ENCODE results near the gene AURKAIP1. TPM values are rescaled to one million over a fixed set of nuclear protein-coding genes. Genes with fewer than 3 reads are reported as not detected.

AURKAIP1 gene
- total and polyA plus RNA-seq, 2 of the 13 experiments (the other 11 are each of a cell fraction or from before 2014, with no cell fraction given), result 69.5 to 175 TPM

- TF ChIP-seq ZNF292 (CRISPR knock-in tag; IDR thresholded peaks at IDR 0.05; ENCODE audit: borderline replicate concordance, low read depth), result no peak
- TF ChIP-seq ZBTB4 (CRISPR knock-in tag; IDR thresholded peaks at IDR 0.05; ENCODE audit: borderline replicate concordance), result 0 out of 2 replicates have a peak, but pooled peaks have one; percentile 47
- TF ChIP-seq ZNF607 (CRISPR knock-in tag; IDR thresholded peaks at IDR 0.05; ENCODE audit: borderline replicate concordance), result no peak
- TF ChIP-seq SSRP1 (CRISPR knock-in tag; IDR thresholded peaks at IDR 0.05), result no peak
- TF ChIP-seq ZBTB38 (CRISPR knock-in tag; IDR thresholded peaks at IDR 0.05), result no peak
- no peak for TF ChIP-seq TOE1 (CRISPR knock-in tag; IDR thresholded peaks at IDR 0.05)
- no peak for TF ChIP-seq ZNF556 (CRISPR knock-in tag; IDR thresholded peaks at IDR 0.05; ENCODE audit: borderline replicate concordance)
- TF ChIP-seq AGO2 (optimal IDR thresholded peaks at IDR 0.05; ENCODE audit: low read depth, low read length), result peak; percentile 43
- TF ChIP-seq NFAT5 (CRISPR knock-in tag; IDR thresholded peaks at IDR 0.05), result no peak
- no peak for TF ChIP-seq HOXD1 (CRISPR knock-in tag; IDR thresholded peaks at IDR 0.05)
- TF ChIP-seq BRCA1 (CRISPR knock-in tag; IDR thresholded peaks at IDR 0.05), result no peak
- no peak for TF ChIP-seq ZNF235 (CRISPR knock-in tag; IDR thresholded peaks at IDR 0.05; ENCODE audit: borderline replicate concordance)
- TF ChIP-seq ZNF747 (CRISPR knock-in tag; IDR thresholded peaks at IDR 0.05; ENCODE audit: borderline replicate concordance), result 0 out of 2 replicates have a peak, but pooled peaks have one; percentile 24
- no peak for TF ChIP-seq ZBTB26 (CRISPR knock-in tag; IDR thresholded peaks at IDR 0.05; ENCODE audit: borderline replicate concordance)
- TF ChIP-seq CBFB (CRISPR knock-in tag; IDR thresholded peaks at IDR 0.05), result 0 out of 2 replicates have a peak, but pooled peaks have one; percentile 31
- TF ChIP-seq MEIS2 (CRISPR knock-in tag; IDR thresholded peaks at IDR 0.05), result no peak
- TF ChIP-seq IKZF4 (CRISPR knock-in tag; IDR thresholded peaks at IDR 0.05; ENCODE audit: borderline replicate concordance, low read depth, not compliant biosample characterization), result no peak
- no peak for TF ChIP-seq ZNF703 (CRISPR knock-in tag; IDR thresholded peaks at IDR 0.05; ENCODE audit: borderline replicate concordance)
- no peak for TF ChIP-seq ZNF883 (CRISPR knock-in tag; IDR thresholded peaks at IDR 0.05; ENCODE audit: not compliant biosample characterization)
- no peak for TF ChIP-seq ZMYM3 (CRISPR knock-in tag; IDR thresholded peaks at IDR 0.05)
Measured at GRCh38 chr1:1402072-1402900, 27.3 kb upstream of the AURKAIP1 start (continued).
